Measurements from ENCODE around the gene TATDN3.
"Not testable (repeated sequence)": the region's sequence is repeated elsewhere in the genome, so short reads cannot be mapped to it uniquely, and the experiment has no call there.

Gene TATDN3

GRCh38 chr1:212833211-212834207 lies 41.8 kb downstream of the TATDN3 start:
- DNase-seq = not testable (repeated sequence)

DNA sequence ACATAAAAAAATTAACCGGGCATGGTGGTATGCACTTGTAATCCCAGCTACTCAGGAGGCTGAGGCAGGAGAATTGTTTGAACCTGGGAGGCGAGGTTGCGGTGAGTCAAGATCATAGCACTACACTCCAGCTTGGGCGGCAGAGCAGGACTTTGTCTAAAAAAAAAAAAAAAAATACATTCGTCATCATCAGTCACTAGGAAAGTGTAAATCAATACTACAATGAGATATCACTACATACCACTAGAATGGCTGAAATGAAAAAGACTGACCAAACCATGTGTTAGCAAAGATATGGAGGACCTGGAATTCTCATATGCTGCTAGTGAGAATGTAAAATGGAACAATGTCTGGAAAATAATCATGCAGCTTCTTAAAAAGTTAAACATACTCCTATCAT lies 46.5 kb downstream of the TATDN3 start:
- DNase-seq = no peak

DNA sequence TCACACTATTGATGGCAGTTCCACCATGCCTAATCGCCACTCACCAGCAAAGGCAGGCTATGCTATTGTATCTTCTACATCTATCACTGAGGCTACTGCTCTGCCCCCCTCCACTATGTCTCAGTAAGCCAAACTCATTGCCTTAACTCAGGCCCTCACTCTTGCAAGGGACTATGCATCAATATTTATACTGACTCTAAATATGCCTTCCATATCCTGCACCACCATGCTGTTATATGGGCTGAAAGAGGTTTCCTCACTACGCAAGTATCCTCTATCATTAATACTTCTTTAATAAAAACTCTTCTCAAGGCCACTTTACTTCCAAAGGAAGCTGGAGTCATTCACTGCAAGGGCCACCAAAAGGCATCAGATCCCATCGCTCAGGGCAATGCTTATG lies 52.8 kb downstream of the TATDN3 start:
- not testable (repeated sequence) for DNase-seq

DNA sequence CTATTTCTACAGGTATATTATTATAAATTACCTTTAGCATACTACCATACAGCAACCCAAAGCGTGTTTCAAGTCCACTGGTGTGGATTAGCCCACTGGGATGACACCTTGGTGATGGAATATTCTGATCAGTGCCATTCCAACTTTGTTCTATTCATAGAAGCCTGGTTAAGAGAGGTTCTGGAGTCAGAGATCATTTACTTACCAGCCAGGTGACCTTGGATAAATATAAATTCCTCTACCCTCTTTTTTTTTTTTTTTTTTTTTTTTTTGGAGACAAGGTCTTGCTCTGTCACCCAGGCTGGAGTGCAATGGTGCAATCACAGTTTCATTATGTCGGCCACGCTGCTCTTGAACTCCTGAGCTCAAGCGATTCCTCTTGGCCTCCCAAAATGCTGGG lies 55.9 kb downstream of the TATDN3 start, which contains the start of gene SPATA45:
Gene SPATA45 (minus strand): TSS at position 101 of the 400 bp plus-strand sequence. CDS start 11,500 bp downstream, outside the sequence.
- no peak for DNase-seq

DNA sequence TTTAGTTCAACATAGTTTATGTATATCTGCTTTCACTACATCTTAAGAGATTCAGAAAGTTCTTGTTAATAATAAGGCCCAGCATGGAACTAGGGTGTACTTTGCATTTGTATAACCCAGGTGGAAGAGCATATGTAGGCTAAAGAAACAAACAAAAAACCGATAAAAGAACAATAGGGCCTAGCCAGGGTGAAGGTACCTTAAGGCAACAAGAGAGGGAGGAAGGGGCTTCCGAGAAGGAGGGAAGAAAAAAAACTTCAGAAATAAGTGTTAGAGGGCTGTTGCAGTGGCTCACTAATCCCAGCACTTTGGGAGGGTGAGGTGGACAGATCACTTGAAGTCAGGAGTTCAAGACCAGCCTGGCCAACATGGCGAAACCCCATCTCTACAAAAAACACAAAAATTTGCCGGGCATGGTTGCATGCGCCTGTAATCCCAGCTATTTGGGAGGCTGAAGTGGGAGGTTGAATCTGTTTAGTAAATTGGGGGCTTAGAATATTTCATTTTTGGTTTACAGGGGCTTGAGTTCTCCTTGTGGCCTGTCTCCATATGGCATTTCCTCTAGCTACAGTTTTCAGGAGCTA lies 60.5 kb downstream of the TATDN3 start:
- DNase-seq = no peak

DNA sequence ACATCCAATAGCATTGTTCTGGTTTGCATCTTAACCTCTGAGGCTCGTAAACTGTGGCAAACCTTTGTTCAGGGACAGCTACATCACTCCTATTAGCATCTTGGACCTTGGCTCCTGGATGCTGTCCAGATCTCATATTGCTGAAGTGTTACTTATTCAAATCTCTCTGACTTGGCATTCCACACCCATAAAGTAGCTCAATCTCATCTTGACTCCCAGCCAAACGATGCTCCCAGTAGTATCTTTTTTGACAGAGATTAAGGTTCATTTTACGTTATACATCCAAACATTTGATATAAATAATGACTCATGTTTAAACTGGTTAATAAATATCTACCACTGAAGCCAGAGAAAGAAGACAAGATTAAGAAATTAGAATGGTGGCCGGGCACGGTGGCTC lies 62.0 kb downstream of the TATDN3 start:
- DNase-seq = no peak

GRCh38 chr1:212856755-212857154 lies 65.1 kb downstream of the TATDN3 start:
- DNase-seq = no peak

DNA sequence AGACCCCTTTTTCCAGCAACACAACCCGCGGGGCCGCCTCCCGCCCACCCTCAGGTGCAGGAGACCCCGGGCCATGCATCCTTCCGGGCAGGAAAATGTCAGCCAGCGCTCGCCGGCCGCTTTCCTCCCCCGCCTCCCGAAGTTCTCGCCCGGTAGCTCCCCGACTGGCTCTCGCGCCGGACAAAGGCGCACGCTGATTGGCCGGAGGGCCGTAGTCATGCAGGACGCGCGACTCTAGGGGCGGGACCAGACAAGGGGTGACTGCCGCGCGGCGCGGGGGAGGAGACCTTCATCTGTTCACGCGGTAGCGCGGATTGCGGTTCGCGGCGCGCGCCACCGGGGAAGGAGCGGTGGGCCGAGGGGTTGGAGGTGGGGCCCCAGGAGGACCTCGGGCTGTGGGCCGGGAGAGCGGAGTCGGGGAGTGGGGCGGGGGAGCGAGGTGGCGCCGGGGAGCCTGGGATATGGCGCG lies 66.3 kb downstream of the TATDN3 start, which contains the start of gene FLVCR1:
Gene FLVCR1 (plus strand): TSS at position 284 of the 469 bp plus-strand sequence. CDS start 178 bp downstream, at position 462.
- DNase-seq = peak; percentile 87

- peak; percentile 20 for DNase-seq
Observed at GRCh38 chr1:212858461-212859265, 67.0 kb downstream of the TATDN3 start.

GRCh38 chr1:212860713-212861581 lies 69.3 kb downstream of the TATDN3 start:
- DNase-seq = no peak

- DNase-seq = no peak
Observed at GRCh38 chr1:212862111-212862690, 70.5 kb downstream of the TATDN3 start.

DNA sequence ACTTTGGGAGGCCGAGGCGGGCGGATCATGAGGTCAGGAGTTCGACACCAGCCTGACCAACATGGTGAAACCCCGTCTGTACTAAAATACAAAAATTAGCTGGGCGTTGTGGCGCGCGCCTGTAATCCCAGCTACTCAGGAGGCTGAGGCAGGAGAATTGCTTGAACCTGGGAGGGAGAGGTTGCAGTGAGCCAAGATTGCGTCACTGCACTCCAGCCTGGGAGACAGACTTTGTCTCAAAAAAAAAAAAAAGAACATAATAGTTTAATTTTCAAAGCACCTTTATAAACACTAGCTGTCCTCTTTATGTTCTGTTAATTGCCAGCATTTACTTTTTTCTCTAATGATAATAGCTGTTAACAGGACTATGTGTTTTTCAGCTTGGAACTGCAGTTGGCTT lies 71.7 kb downstream of the TATDN3 start:
- DNase-seq = not testable (repeated sequence)

DNA sequence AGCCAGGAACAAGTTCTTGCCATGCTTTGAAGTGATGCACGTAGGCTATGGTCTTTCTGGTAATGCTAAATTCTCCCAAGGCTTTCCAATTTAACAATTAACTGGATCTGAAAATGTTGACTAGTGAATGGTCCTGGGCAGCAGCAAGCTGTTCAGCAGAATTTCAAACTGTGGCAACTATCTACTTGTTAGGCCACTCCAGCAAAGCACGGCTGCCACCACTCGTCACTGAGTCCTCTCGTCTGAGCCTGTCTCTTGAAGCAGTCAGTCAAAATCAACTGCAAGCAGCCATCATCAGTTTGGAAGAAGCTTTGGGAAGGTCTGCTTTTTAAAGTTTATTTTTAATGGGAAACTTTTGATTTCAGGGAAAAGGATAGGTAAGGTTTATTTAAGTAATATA lies 72.5 kb downstream of the TATDN3 start:
- no peak for DNase-seq
